ENCODE data around the gene KDM4B.

KDM4B gene

GRCh38 chr19:5112175-5112574 is 143.3 kb downstream of the KDM4B start:
- no peak for DNase-seq

GRCh38 chr19:5112681-5113575 is 144.0 kb downstream of the KDM4B start:
- no peak for DNase-seq

GRCh38 chr19:5113633-5114586 is 145.0 kb downstream of the KDM4B start:
- no peak for DNase-seq

- DNase-seq: no peak
Observed at GRCh38 chr19:5114727-5115126, 145.8 kb downstream of the KDM4B start.

GRCh38 chr19:5115351-5115750 is 146.4 kb downstream of the KDM4B start:
- DNase-seq: no peak

GRCh38 chr19:5115771-5116202 is 146.9 kb downstream of the KDM4B start:
- no peak for DNase-seq

- no peak for DNase-seq
Observed at GRCh38 chr19:5116292-5116691, 147.4 kb downstream of the KDM4B start.

- DNase-seq: no peak
Observed at GRCh38 chr19:5117421-5117820, 148.5 kb downstream of the KDM4B start.

GRCh38 chr19:5118026-5118425 is 149.1 kb downstream of the KDM4B start:
- DNase-seq: no peak

GRCh38 chr19:5119297-5119998 is 150.5 kb downstream of the KDM4B start:
- no peak for DNase-seq

- DNase-seq: no peak
Observed at GRCh38 chr19:5120321-5120720, 151.4 kb downstream of the KDM4B start.

GRCh38 chr19:5120833-5121232 is 151.9 kb downstream of the KDM4B start:
- DNase-seq: no peak

- DNase-seq: no peak
Observed at GRCh38 chr19:5121266-5122120, 152.6 kb downstream of the KDM4B start.

- no peak for DNase-seq
Observed at GRCh38 chr19:5122121-5122400, 153.1 kb downstream of the KDM4B start.

GRCh38 chr19:5122671-5123409 is 153.9 kb downstream of the KDM4B start:
- no peak for DNase-seq

- DNase-seq: no peak
Observed at GRCh38 chr19:5123646-5124045, 154.7 kb downstream of the KDM4B start.

GRCh38 chr19:5124111-5124855 is 155.4 kb downstream of the KDM4B start:
- DNase-seq: no peak

GRCh38 chr19:5125376-5125775 is 156.5 kb downstream of the KDM4B start:
- DNase-seq: no peak

- no peak for DNase-seq
Observed at GRCh38 chr19:5125797-5126497, 157.0 kb downstream of the KDM4B start.

Data from stimulated activated CD4-positive, alpha-beta T cell treated with anti-CD3 and anti-CD28 coated beads, Interleukin-4, amount 100 ng/mL, for 1 hour (primary cell).